GM12892 (cell line): ENCODE results near the gene SDHAF2.

ENCODE experiments used
- POLR2A ChIP-seq: IDR thresholded peaks from 2 replicates; pipeline ENCODE4 v1.6.1; 2011; ENCODE audit warnings: low read depth, low read length, control low read depth
- POLR2AphosphoS5 ChIP-seq: IDR thresholded peaks from 2 replicates; pipeline ENCODE4 v1.6.1; 2011; ENCODE audit warnings: low read depth, low read length, control low read depth

- TF ChIP-seq POLR2AphosphoS5 (no peak), POLR2A (no peak)
Measured at GRCh38 chr11:61473370-61474012, 43.6 kb downstream of the SDHAF2 start.
